Stimulated activated CD8-positive, alpha-beta memory T cell treated with anti-CD3 and anti-CD28 coated beads, Interleukin-15, amount 100 ng/mL, for 1 hour (primary cell): ENCODE results near the gene SYVN1.

Source experiments
- DNase-seq: peaks from one replicate; pipeline ENCODE4 v3.0.0-alpha.2; 2020; ENCODE audit warnings: low read depth

SYVN1 gene

DNA sequence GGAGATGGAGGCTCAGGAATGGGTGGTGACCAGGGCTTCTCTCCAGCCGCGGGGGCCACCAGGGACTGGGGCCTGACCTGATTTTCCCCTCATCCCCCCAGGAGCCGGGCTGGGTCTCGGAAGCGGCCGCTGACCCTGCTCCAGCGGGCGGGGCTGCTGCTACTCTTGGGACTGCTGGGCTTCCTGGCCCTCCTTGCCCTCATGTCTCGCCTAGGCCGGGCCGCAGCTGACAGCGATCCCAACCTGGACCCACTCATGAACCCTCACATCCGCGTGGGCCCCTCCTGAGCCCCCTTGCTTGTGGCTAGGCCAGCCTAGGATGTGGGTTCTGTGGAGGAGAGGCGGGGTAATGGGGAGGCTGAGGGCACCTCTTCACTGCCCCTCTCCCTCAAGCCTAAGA lies 46.5 kb downstream of the SYVN1 start:
- DNase-seq: no peak

DNA sequence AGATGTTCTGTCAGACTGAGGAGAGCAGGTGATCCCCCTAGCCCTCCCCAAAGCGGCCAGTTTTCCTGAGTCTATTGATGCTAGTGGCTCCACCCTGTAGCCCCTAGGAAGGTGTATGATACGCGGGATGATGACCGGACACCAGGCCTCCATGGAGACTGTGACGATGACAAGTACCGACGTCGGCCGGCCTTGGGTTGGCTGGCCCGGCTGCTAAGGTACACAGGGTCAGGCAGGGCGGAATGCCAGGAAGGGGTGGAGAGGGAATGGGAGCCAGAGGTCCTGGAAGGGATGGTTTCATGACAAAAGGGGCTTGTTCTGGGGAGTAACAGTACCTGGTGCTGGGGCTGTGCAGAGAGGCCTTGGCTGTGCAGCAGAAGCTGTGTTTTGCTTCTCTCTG lies 47.1 kb downstream of the SYVN1 start:
- no peak for DNase-seq

DNA sequence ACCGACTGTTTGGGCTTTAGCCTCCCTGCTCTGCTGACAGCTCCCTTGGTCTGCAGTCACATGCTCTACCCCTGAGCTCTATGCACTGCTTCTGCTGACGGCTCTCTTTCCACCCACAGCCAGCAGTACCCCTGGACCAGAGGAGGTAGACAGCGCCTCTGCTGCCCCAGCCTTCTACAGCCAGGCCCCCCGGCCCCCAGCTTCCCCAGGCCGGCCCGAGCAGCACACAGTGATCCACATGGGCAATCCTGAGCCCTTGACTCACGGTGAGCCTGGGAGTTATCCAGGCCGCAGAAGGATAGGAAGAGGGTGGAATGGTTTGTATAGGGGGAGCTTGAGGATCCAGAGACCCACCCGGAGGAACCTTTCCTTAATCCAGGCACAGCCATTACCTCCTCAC lies 47.5 kb downstream of the SYVN1 start:
- DNase-seq: no peak

DNA sequence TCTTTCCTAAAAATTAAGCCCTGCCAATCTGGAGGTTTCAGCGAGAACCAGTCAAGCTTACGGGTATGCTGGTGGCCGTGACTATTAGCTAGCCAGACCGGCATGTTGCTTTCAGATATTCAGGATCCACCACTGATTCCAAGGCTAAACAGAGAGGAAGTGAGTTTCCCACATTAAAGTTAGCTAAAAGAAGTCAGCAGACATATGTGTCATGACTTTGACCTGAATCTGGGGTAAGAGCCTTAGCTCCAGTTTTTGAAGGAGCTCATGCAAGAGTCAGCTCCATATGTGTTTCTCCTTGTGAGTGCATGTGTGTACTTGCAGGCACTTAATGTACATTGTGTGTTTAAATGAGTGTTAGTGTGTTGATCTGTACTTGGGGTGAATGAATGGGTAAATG lies 48.9 kb downstream of the SYVN1 start:
- DNase-seq: no peak

DNA sequence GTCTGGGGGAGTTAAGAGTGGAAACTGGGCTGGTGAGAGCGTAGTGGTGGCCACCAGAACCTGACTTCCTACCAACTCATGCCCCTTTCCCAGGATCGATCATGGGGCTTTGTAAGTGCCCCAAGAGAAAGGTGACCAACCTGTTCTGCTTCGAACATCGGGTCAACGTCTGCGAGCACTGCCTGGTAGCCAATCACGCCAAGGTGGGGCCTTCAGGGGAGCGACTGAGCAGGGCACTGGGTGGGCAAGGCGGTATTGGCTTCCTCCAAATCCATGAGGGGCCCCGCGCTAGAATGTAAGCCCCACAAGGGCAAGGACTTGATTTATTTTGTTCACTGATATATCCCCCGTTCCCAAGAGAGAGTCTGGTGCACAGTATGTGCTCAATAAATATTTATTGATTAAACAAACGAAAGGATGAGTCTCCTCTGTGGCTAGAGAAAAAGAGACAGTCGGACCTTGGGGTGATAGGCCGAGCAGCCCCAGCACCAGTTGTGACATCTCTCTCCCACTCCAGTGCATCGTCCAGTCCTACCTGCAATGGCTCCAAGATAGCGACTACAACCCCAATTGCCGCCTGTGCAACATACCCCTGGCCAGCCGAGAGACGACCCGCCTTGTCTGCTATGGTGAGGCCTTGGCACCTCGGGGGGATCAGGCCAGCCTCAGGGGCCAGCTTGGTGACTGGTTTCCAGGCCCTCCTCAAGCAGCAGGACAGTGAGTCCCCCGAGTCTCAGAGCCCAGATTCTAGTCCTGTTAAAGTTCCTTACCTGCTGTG lies 49.5 kb downstream of the SYVN1 start:
- no peak for DNase-seq

DNA sequence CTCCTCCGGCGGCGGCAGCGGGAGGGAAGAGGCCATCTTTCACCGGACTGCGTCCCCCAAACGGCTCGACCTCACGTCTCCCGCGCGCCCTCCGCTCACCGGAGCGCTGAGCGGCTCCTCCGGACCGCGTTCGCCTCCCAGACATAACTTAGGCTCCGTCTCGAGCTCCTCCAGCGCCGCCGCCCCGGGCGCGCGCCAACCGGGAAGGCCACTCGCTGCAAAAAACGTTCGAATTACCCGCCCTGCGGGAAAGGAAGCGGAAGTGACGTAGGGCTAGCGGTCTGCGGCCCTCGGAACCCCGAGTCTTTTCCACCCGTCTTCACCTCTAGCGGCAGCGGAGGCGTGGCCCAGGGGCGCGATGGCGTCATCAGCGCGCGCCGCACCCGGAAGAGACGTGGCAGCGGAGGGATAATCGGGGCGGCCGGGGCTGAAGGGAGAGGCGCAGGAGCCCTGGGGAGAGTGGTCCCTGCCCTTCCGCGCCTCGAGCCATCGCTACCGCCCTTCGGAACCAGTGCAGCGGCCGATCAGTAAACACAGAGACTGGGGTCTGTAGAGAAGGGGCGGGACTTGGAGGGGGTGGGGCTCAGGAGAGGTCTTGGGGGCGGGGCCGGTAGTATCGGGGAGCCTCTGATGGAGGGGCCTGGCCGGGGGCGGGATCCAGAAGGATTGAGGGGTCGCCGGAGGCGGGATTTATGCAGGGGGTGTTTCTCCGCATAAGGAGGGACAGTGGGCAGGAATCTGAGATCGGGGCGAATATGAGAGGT lies 50.3 kb downstream of the SYVN1 start, which contains the start of the genes CDCA5 and ZFPL1:
Gene CDCA5, minus strand, starts transcription at position 207 of the 764 bp plus-strand sequence. Its CDS starts 62 bp downstream, at position 145.
Gene ZFPL1, plus strand, starts transcription at position 389 of the 764 bp plus-strand sequence. CDS start 477 bp downstream, outside the sequence.
- peak; percentile 94 for DNase-seq

DNA sequence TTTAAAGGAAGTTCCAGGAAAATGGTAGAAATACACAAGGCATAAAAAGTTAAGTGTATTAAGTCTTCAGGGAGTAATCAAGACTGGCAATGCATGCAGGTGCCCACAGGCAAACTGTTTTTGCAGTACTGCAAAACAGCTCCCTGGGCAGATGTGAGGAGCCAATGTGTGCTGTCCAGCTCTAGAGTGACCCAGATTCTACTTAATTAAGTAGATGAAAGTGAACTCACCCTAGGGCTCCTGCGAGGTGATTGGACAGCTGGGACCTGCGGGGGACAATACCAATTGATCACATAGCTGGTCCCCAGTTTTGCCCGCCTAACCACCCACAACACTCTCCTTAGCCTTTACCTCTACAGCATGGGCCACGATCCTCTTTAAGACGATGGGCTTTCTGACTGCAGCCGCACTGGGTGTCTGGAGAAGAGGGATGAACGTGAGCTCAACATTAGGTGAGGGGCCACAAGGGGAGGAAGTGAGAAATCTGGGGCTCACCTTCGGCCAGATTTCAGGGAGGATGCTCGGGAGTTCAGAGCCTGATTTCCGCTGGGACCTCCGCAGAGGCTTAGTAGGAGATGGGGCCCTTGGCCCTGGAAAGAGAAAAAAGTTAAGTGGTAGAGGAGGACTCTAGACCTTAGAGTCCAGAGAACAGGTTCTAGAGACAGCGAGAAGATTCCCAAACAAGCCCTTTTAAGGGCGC lies 51.0 kb downstream of the SYVN1 start:
- no peak for DNase-seq

DNA sequence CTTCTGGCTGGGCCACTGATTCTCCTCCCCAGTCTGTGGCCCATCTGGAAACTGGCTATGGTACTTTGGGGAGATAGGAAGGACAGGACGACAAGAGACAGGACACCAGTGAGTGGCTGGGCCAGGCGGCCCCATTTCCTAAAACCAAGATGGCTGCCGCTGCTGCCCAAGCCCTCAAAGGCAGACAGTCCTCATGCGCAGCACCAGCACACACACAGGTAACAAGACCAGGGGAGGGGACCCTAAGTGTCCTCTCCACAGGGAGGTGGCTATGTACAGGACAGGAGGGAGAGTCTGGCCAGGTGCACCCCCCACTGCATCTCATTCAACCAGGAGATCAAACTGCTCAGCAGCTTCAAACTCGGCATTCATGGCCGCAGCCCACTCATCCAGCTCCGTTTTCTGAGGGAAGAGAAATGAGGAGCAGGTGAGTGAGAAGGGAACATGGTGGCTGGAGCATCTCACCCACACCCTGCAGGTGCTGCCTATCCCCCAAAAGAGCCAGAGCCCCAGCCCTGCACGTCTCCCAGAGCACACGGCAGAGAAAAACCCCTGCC lies 55.5 kb downstream of the SYVN1 start:
- DNase-seq: no peak

DNA sequence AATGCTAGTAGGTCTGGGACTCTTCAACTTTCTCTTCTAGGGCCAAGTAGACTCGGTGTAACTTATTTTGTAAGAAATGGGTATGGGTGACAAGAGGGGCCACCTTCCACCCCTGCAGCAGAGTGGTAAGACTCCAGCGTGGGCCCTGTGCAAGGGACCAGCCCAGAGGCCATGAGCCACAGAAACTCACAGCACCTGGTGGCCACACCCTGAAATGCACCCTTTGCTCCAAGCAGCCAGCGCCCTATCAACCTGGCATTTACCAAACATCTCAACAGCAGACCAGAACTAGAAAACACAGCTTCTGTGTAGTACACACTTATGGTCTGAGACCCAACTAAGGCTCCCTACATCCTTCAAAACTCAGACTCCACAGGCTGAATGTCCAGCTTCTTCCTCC lies 56.2 kb downstream of the SYVN1 start:
- peak; percentile 68 for DNase-seq

DNA sequence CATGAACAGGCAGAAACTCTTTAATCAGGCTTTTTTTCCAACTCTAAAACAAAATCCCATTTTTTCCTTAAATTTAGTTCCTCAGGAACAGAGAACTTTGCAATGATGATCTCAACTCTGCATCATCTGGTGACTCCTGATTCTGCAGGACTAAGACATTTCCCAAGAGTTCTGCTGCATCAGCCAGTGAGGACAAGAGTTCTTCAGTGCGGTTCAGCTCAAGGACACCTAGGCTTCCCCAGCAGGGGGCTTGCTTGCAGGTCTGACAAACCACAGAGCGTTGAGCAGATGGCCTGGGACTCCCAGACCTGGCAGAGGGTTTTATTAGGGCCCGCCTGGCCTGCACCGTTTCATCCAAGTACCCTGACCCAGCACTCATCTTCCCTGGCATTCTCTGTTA lies 56.9 kb downstream of the SYVN1 start:
- no peak for DNase-seq
